ENCODE results near the gene NUDT4. TPM values are rescaled to one million over a fixed set of nuclear protein-coding genes. Genes with fewer than 3 reads are reported as not detected.
"Not testable (repeated sequence)": the region's sequence is repeated elsewhere in the genome, so short reads cannot be mapped to it uniquely, and the experiment has no call there.

The NUDT4 gene
- total RNA-seq, 6 experiments from 2014 or later, result 46.4 to 62.6 (median 51.6) TPM

GRCh38 chr12:93378998-93379325 lies 1.2 kb downstream of the NUDT4 start:
- H3K36me3 Mint-ChIP-seq (ENCODE audit: low read depth), result 0 out of 2 replicates have a peak, but pooled peaks cover 3% of the 10 kb centered on the region
- TF ChIP-seq, protein P1, sequence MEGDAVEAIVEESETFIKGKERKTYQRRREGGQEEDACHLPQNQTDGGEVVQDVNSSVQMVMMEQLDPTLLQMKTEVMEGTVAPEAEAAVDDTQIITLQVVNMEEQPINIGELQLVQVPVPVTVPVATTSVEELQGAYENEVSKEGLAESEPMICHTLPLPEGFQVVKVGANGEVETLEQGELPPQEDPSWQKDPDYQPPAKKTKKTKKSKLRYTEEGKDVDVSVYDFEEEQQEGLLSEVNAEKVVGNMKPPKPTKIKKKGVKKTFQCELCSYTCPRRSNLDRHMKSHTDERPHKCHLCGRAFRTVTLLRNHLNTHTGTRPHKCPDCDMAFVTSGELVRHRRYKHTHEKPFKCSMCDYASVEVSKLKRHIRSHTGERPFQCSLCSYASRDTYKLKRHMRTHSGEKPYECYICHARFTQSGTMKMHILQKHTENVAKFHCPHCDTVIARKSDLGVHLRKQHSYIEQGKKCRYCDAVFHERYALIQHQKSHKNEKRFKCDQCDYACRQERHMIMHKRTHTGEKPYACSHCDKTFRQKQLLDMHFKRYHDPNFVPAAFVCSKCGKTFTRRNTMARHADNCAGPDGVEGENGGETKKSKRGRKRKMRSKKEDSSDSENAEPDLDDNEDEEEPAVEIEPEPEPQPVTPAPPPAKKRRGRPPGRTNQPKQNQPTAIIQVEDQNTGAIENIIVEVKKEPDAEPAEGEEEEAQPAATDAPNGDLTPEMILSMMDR (IDR thresholded peaks at IDR 0.05), result no peak
- peak overlapping the region; percentile 96 for H3K4me3 Mint-ChIP-seq
- H3K27me3 Mint-ChIP-seq (ENCODE audit: insufficient read depth), result peaks cover 2% of the 10 kb centered on the region
- peaks cover 45% of the 10 kb centered on the region for H3K4me1 Mint-ChIP-seq (ENCODE audit: low read depth)
- no peaks in the 10 kb centered on the region for H3K9me3 Mint-ChIP-seq
- DNase-seq, result no peak
- H3K27ac Mint-ChIP-seq, result peak overlapping the region; percentile 97

GRCh38 chr12:93379326-93379980 lies 1.7 kb downstream of the NUDT4 start:
- DNase-seq, result no peak
- no peaks in the 10 kb centered on the region for H3K9me3 Mint-ChIP-seq
- H3K27me3 Mint-ChIP-seq (ENCODE audit: insufficient read depth), result peaks cover 2% of the 10 kb centered on the region
- peak overlapping the region; percentile 97 for H3K27ac Mint-ChIP-seq
- peaks cover 45% of the 10 kb centered on the region for H3K4me1 Mint-ChIP-seq (ENCODE audit: low read depth)
- H3K4me3 Mint-ChIP-seq, result peak overlapping the region; percentile 96
- 0 out of 2 replicates have a peak, but pooled peaks cover 3% of the 10 kb centered on the region for H3K36me3 Mint-ChIP-seq (ENCODE audit: low read depth)
- TF ChIP-seq, protein P1 (IDR thresholded peaks at IDR 0.05), result no peak

DNA sequence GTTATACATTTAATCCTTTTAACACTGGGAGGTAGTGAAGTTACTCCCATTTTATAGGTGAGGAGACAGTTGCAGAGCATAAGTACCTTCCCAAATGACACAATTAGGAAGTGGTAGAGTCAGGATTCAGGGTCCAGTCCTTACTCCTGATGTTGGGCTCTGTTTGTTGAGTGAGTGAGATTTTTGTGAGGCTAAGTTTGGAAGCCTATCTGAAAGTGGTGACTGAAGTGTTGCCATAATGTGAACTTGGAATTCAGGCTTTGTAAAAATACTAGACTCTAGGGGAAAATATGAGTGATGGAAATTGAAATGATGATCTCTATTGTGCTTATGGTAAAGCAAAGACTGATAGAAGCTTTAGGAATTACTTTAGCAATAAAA lies 2.2 kb downstream of the NUDT4 start:
- Mint-ChIP-seq H3K4me3 (peak overlapping the region; percentile 96), H3K36me3 (ENCODE audit: low read depth) (peaks cover 3% of the 10 kb centered on the region; the same call in 1 of the 2 replicates), H3K9me3 (no peaks in the 10 kb centered on the region), H3K4me1 (ENCODE audit: low read depth) (peaks cover 46% of the 10 kb centered on the region), H3K27ac (peak overlapping the region; percentile 97), H3K27me3 (ENCODE audit: insufficient read depth) (peaks cover 2% of the 10 kb centered on the region)
- DNase-seq, result no peak
- TF ChIP-seq, protein P1 (IDR thresholded peaks at IDR 0.05), result no peak

DNA sequence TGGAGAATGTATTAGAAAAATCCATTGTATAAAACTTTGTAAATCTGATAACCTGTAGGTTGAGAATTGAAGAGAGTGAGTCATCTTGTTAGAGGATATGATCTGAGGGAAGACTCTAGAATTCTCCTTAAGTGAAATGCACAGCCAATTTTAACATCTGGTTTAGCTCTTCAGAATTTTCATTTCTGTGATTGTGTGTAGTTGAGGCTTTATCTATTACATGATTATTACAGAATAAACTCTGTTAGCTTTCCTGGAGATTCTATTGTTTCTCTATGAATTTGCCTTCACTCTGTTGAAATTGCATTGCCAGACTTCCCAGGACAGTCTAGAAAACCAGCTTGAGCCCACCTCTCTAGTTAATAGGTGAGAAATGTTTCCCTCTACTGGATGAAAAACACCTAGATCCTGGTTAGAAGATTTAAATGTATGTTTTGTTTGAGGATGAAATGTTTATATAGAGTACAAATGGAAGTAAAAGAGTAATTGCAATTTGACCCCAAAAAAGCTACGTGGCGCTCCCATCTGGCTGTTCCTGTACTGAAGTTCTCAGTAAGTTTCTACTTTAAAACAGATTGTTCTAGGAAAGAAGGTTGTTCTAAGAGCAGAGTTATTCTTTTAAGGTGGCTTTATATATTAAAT lies 2.9 kb downstream of the NUDT4 start:
- Mint-ChIP-seq H3K27ac (peak overlapping the region; percentile 97), H3K36me3 (ENCODE audit: low read depth) (peaks cover 10% of the 10 kb centered on the region), H3K27me3 (ENCODE audit: insufficient read depth) (peaks cover 2% of the 10 kb centered on the region), H3K9me3 (no peaks in the 10 kb centered on the region), H3K4me3 (peak overlapping the region; percentile 96), H3K4me1 (ENCODE audit: low read depth) (peaks cover 52% of the 10 kb centered on the region)
- TF ChIP-seq, protein P1 (IDR thresholded peaks at IDR 0.05), result peak; percentile 71
- peak; percentile 14 for DNase-seq

- peak overlapping the region; percentile 96 for H3K4me3 Mint-ChIP-seq
- H3K9me3 Mint-ChIP-seq, result no peaks in the 10 kb centered on the region
- TF ChIP-seq, protein P1 (IDR thresholded peaks at IDR 0.05), result no peak
- peaks cover 51% of the 10 kb centered on the region for H3K4me1 Mint-ChIP-seq (ENCODE audit: low read depth)
- no peak for DNase-seq
- H3K27me3 Mint-ChIP-seq (ENCODE audit: insufficient read depth), result peaks cover 2% of the 10 kb centered on the region
- peak overlapping the region; percentile 97 for H3K27ac Mint-ChIP-seq
- peaks cover 10% of the 10 kb centered on the region for H3K36me3 Mint-ChIP-seq (ENCODE audit: low read depth)
These were observed 3.6 kb downstream of the NUDT4 start for GRCh38 chr12:93381161-93381975.

- not testable (repeated sequence) for H3K27me3 Mint-ChIP-seq (ENCODE audit: insufficient read depth); DNase-seq; H3K9me3 Mint-ChIP-seq; H3K4me3 Mint-ChIP-seq; H3K27ac Mint-ChIP-seq
- peaks cover 46% of the 10 kb centered on the region for H3K4me1 Mint-ChIP-seq (ENCODE audit: low read depth)
- H3K36me3 Mint-ChIP-seq (ENCODE audit: low read depth), result peaks cover 10% of the 10 kb centered on the region
These were observed 4.3 kb downstream of the NUDT4 start for GRCh38 chr12:93381976-93382437.
